ENCODE measurements around the gene AGPS.

GRCh38 chr2:177432703-177433102, 40.1 kb downstream of the AGPS start:
- TF ChIP-seq EP300 (IDR thresholded peaks at IDR 0.05) (no peak), CTCF (IDR thresholded peaks at IDR 0.05) (no peak)

Measured in gastroesophageal sphincter (tissue), 3 donors.